Renal pelvis (tissue), 4 donors: Measurements from ENCODE around the gene PALLD. TPM values are rescaled to one million over a fixed set of nuclear protein-coding genes. Genes with fewer than 3 reads are reported as not detected.
"Not testable (repeated sequence)": the region's sequence is repeated elsewhere in the genome, so short reads cannot be mapped to it uniquely, and the experiment has no call there.

Experiments
- DNase-seq: peaks from one replicate; pipeline ENCODE4 v3.0.0-alpha.2; 2013
- polyA plus RNA-seq, 3 donors: library from polyadenylated mRNA; unstranded; fragments of 120-200 nt; gene quantifications; one replicate each; pipeline ENCODE4 v1.2.1, GENCODE V29; 2013; ENCODE audit not compliant: insufficient read length in 3 of 3

The PALLD gene
- polyA plus RNA-seq, 3 donors: 173 to 183 (median 177) TPM

DNA sequence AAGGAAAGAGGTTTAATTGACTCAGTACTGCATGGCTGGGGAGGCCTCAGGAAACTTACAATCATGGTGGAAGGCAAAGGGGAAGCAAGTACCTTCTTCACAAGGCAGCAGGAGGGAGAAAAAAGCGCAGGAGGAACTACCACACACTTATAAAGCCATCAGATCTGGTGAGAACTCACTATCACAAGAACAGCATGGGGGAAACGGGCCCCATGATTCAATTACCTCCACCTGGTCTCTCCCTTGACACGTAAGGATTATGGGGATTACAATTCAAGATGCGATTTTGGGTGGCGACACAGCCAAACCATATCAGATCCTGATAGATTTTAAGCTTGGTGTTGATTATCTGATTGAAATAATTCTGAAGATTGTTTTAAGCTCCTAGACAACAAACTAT, 294.5 kb downstream of the PALLD start:
- no peak for DNase-seq

DNA sequence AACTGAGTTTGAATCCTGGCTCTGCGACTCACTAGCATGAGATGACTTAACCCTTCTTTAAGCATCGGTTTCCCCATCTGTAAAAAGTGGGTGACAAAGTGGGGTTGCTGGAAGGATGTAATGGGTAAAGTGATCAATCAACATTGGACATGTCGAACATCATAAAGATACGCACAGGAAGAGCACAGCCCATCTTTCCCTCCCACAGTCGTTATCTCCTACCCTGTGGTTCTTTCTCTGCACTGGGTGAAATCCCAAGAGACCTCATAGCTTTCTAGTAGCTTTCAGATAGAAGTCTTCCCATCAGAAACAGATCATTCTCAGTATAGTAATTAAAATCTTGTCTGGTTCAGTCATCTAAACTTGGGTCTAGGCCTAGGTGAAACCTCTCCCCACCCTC, 296.7 kb downstream of the PALLD start:
- DNase-seq: no peak

DNA sequence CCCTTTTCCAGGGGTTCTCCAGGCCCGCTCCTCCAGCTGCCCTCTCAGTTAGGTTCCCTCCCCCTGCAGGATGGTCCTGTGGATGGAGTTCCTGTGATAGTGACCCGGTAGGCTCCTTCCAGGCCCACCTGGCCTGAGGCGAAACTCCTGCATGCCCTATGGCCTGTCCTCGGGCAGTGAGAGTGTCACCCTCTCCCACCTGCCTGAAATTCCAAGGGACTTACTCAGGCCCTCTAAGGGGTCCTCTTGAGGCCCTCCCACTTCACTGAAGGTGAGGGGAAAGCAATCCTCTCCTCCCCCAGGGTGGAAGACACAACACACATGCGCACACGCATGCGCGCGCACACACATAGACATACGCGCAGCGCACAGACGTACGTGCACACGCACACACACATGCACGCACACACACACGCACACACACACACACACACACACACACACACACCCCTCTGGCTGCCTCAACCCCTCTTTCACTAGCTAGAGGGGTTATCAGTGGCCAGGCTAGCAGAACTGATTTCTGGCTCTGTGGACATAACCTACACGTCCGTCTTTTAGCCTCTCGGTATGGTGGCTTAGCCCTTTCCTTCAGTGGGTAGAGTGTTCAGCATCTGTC, 297.3 kb downstream of the PALLD start:
- no peak for DNase-seq

DNA sequence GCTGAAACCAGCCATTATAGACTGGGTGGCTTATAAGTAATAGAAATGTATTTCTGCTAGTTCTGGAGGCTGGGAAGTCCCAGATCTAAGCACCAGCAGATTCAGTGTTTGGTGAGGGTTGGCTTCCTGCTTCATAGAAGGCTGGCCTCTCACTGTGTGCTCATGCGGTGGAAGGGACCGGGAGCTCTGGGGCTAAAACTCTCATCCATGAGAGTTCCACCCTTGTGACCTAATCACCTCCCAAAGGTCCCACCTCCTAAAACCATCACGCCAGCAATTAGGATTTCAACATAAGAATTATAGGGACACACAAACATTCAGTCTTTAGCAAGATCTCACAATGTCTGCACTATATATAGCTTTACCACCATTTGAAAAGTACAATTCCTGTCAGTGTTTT, 298.0 kb downstream of the PALLD start:
- DNase-seq: no peak

DNA sequence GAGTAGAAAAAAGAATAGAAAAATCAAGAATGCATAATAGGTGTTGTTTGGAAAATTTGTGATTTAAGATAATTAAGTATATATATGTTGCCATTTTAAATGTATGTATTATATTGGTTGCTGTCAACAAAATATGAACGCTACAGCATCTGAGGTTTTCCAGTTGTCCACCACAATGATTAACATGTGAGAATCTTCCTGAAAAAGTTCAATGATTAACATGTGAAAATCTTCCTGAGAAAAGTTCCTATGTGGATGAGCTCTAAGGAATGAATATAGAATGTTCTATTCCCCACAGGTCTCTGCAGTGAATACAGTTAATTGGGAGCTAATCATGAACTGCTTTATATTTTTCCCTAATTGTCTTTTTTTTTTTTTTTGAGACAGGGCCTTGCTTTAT, 298.5 kb downstream of the PALLD start:
- no peak for DNase-seq

DNA sequence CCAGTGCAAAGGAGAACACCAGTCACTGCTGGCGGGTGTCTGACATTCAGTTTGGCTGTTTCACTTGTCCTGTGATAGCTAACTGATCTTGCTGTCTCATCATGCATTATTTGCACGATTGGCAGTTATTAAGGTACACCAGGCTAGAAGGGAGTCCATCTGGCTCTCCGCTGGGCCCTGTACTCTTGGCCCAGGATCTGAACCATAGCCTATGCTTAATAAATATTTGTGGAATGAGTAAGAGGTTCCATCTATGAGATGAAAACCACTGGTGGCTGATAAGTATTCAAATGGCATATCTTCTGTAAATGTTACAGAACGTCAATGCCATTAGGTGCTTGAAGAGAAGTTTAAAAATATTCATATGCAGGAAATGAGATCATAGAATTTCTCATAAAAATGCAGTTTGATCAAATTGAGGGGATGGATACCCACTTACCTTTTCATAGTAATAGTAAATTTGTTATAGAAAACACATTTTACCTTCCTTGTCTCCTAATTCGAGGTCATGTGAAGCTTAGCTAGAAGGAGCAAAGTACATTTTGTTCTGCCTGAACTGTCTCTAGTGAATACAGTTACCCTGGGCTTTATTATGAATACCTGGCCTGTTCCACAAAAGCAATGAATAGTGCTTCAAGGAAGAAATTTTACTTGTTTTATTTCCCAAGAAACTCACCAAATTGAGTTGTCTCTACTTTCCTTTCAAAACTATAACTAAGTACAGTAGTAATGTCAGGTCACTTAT, 299.7 kb downstream of the PALLD start:
- DNase-seq: no peak

DNA sequence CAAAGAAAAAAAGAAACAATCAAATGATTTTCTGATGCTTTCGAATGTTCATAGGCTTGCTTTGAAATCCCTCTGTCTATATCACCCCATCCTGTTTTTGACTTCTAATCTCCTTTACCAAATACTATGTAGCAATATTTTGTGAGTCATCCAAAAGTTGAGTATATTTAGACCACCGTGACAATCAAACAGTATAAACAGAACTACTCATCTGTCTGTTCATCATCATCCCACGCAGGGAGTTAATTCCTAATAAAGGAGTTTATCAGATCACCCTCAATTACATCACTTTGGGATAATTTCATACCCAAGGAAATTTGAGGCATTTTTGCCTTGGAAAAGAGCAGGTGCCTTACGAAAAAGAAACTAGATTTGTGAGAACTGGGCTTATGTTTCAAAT, 300.3 kb downstream of the PALLD start:
- DNase-seq: no peak

DNA sequence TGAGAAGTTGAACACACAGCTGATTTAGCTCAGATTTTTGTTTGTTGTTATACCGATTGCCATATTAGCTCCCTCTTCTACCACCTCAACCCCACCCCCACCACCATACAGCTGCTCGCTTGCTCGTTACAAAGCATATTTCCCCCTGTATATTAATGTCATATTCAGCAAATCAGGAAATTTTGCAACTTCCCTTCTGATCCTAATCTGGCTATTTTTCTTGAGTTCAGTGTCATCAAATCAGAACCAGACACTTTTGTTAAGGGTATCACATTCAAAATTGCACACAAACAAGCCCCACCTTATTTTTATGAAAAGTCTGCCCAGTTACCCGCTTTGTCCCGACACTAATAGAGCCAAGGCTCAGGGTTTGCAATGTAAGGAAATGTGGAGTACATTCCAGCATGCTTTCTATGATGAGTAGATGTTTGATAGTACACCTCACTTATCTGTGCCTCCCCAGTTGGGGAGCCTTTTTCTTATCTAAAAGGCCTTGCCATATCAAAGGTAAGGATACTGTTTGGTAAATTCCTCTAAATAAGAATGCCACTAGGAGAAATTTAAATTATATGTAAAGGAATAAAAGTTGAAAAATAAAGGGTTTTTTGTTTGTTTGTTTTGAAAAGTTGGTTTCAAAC, 301.0 kb downstream of the PALLD start:
- DNase-seq: no peak

DNA sequence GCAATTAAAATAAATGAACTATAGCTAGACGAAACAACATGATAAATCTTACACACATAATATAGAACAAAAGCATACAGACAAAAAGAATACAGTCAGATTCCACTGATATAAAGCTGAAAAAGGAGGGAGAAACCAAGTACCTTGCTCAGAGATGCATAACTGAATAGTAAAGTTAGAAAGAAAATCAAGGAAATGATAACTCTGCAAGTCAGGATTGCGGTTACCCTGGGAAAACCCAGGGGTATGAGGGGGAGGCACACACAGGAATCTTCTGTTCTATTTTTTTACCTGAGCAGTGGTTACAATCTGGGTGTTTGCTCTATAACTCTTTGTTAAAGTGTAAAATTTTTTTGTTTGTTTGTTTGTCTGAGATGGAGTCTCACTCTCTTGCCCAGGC, 304.1 kb downstream of the PALLD start:
- no peak for DNase-seq

DNA sequence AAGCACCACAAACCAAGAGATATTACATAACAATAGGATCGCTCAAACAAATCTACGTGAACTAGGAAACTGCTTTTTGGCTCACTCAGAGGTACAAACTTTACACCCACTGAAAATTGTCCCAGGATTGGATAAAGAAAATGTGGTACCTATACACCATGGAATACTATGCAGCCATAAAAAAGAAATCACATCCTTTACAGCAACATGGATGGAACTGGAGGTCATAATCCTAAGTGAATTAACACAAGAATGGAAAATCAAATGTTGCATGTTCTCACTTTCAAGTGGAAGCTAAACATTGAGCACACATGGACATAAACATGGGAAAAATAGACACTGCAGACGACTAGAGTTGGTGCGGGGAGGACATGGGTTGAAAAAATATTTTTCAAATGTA, 305.4 kb downstream of the PALLD start:
- DNase-seq: no peak

DNA sequence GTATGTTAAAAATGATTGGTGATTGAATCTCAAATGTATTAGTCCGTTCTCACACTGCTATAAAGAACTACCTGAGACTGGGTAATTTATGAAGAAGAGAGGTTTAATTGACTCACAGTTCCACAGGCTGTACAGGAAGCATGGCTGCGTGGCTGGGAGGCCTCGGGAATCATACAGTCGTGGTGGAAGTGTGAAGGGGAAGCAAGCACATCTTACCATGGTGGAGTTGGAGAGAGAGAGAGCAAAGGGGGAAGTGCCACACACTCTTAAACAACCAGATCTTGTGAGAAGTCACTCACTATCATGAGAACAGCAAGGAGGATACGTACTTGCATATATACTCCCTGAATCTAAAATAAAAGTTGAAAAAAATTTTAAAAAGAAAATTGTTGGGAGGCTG, 306.2 kb downstream of the PALLD start:
- not testable (repeated sequence) for DNase-seq

DNA sequence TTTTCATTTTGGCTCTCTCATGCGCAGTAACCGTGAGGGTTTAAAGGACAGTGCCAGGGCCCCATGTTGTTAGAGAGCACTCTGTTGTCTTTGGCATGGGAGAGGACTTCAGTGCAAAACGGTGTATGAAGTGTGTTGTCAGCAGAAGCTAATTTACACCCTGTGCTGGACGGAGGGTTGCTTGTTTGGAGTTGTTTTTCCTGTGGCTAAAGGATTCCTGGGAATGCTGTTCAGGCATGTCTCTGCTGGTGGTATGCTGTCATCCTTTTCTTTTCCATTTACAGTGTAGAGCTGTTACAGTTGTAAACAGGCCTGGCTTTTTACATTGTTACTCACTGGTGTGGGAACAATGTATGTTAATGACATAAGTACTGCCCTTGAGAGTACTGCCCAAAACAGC, 306.9 kb downstream of the PALLD start:
- DNase-seq: peak; percentile 41

DNA sequence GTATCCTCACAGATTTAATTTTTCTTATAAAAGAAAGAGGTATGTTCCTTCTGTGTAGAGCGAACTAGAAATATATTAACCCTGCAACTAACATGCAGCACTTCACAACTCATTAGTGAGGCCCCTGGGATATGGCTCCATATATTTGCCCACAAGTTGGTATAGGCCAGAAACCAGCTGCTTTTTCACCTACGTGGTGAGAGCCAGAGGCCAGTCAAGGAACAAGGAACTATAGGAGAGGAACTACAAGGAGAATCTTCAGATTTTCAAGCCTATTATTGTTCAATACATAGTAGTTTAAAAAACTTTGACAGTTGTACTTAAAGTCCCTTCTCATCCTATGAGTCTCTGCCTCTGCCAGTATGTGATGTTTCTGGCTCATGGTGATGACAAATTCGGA, 307.3 kb downstream of the PALLD start:
- DNase-seq: no peak

DNA sequence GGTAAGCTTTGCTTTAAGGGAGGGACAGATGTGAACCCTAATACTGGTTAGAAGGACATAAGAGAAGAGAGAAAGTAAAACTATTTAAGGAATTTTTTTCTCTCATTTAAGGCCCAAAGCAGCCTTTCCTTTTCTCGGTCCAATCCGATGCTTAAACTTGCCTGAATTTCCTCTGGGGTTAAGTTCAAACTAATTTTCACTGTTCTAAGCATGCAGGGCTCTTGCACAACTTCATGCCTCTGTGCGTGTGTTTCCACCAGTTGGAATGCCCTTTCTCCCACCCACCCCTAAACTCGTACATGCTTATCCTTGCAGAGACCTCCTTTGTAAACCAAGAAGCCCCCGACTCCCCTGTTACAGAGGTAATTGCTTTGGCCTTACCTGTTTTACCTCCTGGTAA, 308.5 kb downstream of the PALLD start:
- DNase-seq: no peak

DNA sequence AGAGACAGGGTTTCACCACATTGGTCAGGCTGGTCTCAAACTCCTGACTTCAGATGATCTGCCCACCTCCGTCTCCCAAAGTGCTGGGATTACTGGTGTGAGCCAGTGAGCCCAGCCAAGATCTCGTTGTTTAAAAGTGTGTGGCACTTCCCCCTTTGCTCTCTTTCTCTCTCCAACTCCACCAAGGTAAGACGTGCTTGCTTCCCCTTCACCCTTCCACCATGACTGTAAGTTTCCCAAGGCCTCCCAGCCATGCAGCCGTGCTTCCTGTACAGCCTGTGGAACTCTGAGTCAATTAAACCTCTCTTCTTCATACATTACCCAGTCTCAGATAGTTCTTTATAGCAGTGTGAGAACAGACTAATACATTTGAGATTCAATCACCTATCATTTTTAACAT, 309.4 kb downstream of the PALLD start:
- DNase-seq: not testable (repeated sequence)

DNA sequence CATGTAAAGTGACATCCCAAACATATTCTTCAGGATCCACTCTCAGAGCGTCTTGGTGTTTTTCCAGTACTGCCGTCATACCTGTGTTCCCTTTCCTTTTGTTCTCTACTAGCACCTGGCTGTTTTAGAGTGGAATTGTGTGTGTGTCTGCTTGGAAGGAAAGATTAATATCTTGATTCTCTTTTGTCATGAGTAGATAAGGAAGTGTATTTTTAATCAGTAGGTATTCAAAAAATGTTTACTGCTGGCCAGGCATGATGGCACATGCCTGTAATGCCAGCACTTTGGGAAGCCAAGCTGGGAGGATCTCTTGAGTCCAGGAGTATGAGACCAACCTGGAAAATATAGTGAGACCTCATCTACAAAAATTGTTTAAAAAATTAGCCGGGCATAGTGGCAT, 314.4 kb downstream of the PALLD start:
- DNase-seq: no peak

DNA sequence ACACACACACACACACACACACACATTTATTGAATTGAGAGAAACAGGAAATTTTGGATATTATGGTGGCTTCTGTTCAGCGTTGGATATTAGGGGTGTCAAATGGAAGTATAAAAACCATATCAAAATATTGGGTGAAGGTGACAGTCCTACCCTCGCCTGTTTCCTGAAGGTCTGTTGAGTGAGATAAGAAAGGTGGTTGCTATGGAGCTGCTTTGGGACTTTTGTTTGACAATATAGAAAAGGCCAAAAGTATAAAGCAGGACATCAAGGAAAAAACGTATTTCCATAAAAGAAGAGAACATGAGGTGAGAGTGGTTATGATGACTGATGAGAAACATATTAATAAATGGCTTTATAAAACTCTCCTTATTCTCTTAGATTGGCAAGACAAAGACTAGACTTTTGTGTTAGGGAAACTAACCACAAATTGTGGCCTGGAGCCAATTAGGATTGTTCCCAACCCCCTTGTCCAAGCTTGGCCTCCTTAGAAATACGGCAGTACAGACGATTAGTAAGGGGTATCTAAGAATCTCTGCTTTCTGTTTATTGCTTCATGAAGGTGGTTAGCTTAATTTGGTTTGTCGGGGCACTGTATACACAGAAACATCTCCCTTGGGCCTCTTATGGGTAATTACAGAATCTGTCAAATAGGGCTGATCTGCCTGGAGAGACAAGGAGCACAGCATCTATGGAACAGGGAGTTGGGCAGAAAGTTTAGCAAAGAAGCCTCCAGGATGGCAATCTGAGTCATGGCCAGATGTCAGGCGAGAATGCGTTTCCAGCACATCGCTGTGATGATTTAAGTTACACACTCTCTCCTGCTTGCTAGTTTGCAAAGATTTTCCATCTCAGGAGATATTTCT, 315.2 kb downstream of the PALLD start:
- DNase-seq: no peak

DNA sequence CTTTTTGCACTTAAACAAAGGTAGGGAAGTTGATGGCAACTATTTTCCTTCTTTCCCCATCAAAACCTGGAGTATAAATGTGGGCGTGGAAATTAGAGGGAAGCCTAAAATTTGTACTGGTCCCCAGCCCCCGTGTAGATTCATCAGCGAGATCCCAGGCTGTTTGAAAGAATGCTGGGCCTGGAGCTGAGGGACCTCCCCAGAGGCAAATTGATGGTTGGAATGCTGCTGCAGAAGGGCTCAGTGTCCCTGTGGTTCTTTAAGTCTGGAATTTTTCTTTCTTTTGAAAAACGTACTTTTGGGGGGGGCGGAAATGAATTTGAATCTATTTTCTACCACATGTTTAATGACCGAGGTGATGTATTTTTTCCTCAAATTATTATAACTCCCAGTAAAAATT, 316.0 kb downstream of the PALLD start:
- no peak for DNase-seq

DNA sequence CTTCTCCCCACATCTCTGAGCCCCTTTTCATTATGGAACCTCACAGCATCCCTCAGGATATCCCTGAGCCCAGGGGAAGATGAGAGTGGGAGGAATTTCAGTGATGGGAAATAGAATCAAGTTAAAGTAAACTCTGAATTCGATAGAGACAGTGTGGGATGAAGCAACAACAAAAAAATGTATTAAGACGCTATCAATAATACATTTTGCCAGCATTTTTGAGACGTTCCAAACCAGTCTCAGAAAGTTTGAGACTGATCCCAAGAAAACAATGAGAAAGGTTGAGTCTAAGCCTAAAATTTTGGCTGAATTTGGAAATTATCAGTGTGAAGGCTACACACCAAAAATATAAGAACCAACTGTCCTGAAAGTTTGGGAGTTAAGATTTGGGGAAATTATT, 317.0 kb downstream of the PALLD start:
- no peak for DNase-seq

DNA sequence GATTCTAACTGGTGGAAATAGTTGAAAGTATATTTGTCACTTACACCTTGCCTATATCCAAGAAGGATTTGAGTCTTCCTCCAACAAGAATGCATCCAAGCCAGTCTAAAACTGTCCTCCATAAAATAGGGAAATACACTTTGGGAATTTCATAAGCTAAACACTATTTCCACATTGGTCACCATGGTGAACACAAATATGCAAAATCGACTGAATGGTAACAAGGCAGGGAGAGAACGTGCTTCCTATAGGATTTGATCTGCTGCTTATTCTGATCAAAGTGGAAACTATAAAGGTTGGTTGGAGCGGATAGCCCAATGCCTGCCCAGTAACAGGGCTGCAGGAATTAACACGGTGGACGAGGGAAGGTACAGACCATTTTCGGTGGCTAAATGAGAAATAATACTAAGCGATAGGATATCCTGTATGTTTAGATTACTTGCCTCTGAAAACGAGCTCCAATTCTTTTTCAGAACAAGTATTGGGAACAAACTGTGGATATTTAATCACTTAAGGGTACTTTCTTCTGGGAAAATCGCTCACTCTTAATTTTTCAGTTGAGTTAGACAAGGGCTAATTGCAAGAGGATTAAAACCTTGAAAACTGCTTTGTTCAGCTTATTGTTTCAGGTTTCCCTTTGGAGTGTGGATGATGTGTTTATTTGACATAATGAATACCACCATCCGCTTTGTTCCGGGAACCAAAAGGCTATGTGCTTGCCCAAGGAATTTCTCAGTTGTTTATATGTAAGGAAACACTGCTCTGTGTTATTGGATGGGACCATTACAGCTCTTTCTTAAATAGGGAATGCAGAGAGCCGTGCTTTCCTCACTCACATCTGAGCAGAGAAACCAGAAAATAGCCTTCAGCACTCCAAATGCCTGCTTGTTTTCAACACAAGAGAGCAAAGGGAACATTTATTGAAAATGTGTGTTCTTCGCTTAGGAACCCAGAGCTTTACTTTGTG, 318.8 kb downstream of the PALLD start:
- DNase-seq: peak; percentile 35

DNA sequence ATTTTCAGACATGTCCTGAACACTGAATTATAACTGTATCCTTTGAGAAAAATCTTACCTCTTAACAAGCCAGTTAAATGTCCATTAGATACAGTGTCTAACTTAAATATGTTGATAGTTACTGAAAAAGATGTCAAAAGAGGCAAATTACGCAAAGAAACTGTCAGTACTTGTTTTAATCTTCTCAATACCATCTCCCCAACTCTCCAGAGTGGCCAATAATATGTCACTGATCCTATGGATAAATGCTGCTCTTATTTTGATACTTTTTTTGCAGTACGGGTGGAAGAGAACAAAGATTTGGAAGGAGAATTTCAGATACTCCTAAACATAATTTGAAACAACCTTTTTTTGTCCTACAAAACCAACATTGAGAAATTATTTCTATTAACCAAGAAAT, 320.5 kb downstream of the PALLD start:
- no peak for DNase-seq
